ENCODE results near the gene KLHL3. TPM values are rescaled to one million over a fixed set of nuclear protein-coding genes. Genes with fewer than 3 reads are reported as not detected.

The KLHL3 gene
- total and polyA plus RNA-seq, 4 donors, result 1.0 to 14.2 (median 4.4) TPM

- H3K27ac ChIP-seq (ENCODE audit: low read depth in 1 of 2, low read length in 1 of 2), result no peak overlapping the region
- H3K9ac ChIP-seq (ENCODE audit: insufficient read depth in 1 of 2, low read length in 2 of 2), result no peak overlapping the region
- no peaks in the 10 kb centered on the region for H3K27me3 ChIP-seq (ENCODE audit: control insufficient read depth in 3 of 3, insufficient read depth in 3 of 3, low read length in 2 of 3)
- peaks cover 3 to 30% (median 17%) of the 10 kb centered on the region in 4 donors for H3K36me3 ChIP-seq (ENCODE audit: control insufficient read depth in 4 of 4, insufficient read depth in 4 of 4, low read length in 4 of 4)
- TF ChIP-seq CTCF (IDR thresholded peaks at IDR 0.05; ENCODE audit: control extremely low read depth, extremely low read depth), result no peak
- H3K9me3 ChIP-seq (ENCODE audit: control insufficient read depth in 4 of 4, insufficient read depth in 3 of 4, low read length in 3 of 4), result no peaks in the 10 kb centered on the region
- no peak for DNase-seq
- H3K4me3 ChIP-seq, result no peak overlapping the region
- no peak for ATAC-seq (ENCODE audit: insufficient read depth, low FRiP score)
- WGBS, 2 donors, result 97 to 98% methylated on average over 9 of the region's 9 CpGs
- peaks cover 0 to 6% (median 2%) of the 10 kb centered on the region in 5 donors for H3K4me1 ChIP-seq (ENCODE audit: control insufficient read depth in 5 of 5, insufficient read depth in 5 of 5, low read length in 5 of 5)
These were observed 102.0 kb downstream of the KLHL3 start for GRCh38 chr5:137633896-137634295.

- H3K4me1 ChIP-seq (ENCODE audit: control insufficient read depth in 5 of 5, insufficient read depth in 5 of 5, low read length in 5 of 5), result peaks cover 0 to 6% (median 2%) of the 10 kb centered on the region in 5 donors
- no peak overlapping the region for H3K27ac ChIP-seq (ENCODE audit: low read depth in 1 of 2, low read length in 1 of 2)
- WGBS, 2 donors, result 95 to 97% methylated on average over 3 of the region's 3 CpGs
- H3K4me3 ChIP-seq, result no peak overlapping the region
- no peaks in the 10 kb centered on the region for H3K9me3 ChIP-seq (ENCODE audit: control insufficient read depth in 4 of 4, insufficient read depth in 3 of 4, low read length in 3 of 4)
- H3K9ac ChIP-seq (ENCODE audit: insufficient read depth in 1 of 2, low read length in 2 of 2), result no peak overlapping the region
- H3K36me3 ChIP-seq (ENCODE audit: control insufficient read depth in 4 of 4, insufficient read depth in 4 of 4, low read length in 4 of 4), result peaks cover under 1 to 30% (median 11%) of the 10 kb centered on the region in 4 donors
- ATAC-seq (ENCODE audit: insufficient read depth, low FRiP score) (no peak), DNase-seq (no peak)
- no peaks in the 10 kb centered on the region for H3K27me3 ChIP-seq (ENCODE audit: control insufficient read depth in 3 of 3, insufficient read depth in 3 of 3, low read length in 2 of 3)
- no peak for TF ChIP-seq CTCF (IDR thresholded peaks at IDR 0.05; ENCODE audit: control extremely low read depth, extremely low read depth)
These were observed 103.2 kb downstream of the KLHL3 start for GRCh38 chr5:137632716-137633115.

GRCh38 chr5:137631453-137631852, 104.4 kb downstream of the KLHL3 start:
- Histone ChIP-seq H3K27ac (ENCODE audit: low read depth in 1 of 2, low read length in 1 of 2) (no peak overlapping the region), H3K9ac (ENCODE audit: insufficient read depth in 1 of 2, low read length in 2 of 2) (no peak overlapping the region), H3K36me3 (ENCODE audit: control insufficient read depth in 4 of 4, insufficient read depth in 4 of 4, low read length in 4 of 4) (peaks cover 0 to 20% (median 9%) of the 10 kb centered on the region in 4 donors), H3K9me3 (ENCODE audit: control insufficient read depth in 4 of 4, insufficient read depth in 3 of 4, low read length in 3 of 4) (no peaks in the 10 kb centered on the region), H3K27me3 (ENCODE audit: control insufficient read depth in 3 of 3, insufficient read depth in 3 of 3, low read length in 2 of 3) (no peaks in the 10 kb centered on the region), H3K4me1 (ENCODE audit: control insufficient read depth in 5 of 5, insufficient read depth in 5 of 5, low read length in 5 of 5) (peaks cover 0 to 6% (median 2%) of the 10 kb centered on the region in 5 donors), H3K4me3 (no peak overlapping the region)
- 85 to 93% methylated on average over 2 of the region's 2 CpGs for WGBS, 2 donors
- DNase-seq (no peak), ATAC-seq (ENCODE audit: insufficient read depth, low FRiP score) (no peak)
- TF ChIP-seq CTCF (IDR thresholded peaks at IDR 0.05; ENCODE audit: control extremely low read depth, extremely low read depth), result no peak

- no peak overlapping the region for H3K4me3 ChIP-seq
- H3K27me3 ChIP-seq (ENCODE audit: control insufficient read depth in 3 of 3, insufficient read depth in 3 of 3, low read length in 2 of 3), result no peaks in the 10 kb centered on the region
- TF ChIP-seq CTCF (IDR thresholded peaks at IDR 0.05; ENCODE audit: control extremely low read depth, extremely low read depth), result no peak
- DNase-seq, result no peak
- 63 to 75% methylated on average over 3 of the region's 3 CpGs for WGBS, 2 donors
- H3K9me3 ChIP-seq (ENCODE audit: control insufficient read depth in 4 of 4, insufficient read depth in 3 of 4, low read length in 3 of 4), result no peaks in the 10 kb centered on the region
- ATAC-seq (ENCODE audit: insufficient read depth, low FRiP score), result no peak
- peaks cover 0 to 18% (median 9%) of the 10 kb centered on the region in 4 donors for H3K36me3 ChIP-seq (ENCODE audit: control insufficient read depth in 4 of 4, insufficient read depth in 4 of 4, low read length in 4 of 4)
- no peak overlapping the region for H3K9ac ChIP-seq (ENCODE audit: insufficient read depth in 1 of 2, low read length in 2 of 2)
- H3K4me1 ChIP-seq (ENCODE audit: control insufficient read depth in 5 of 5, insufficient read depth in 5 of 5, low read length in 5 of 5), result peaks cover 0 to 6% (median 2%) of the 10 kb centered on the region in 5 donors
- H3K27ac ChIP-seq (ENCODE audit: low read depth in 1 of 2, low read length in 1 of 2), result no peak overlapping the region
These were observed 104.9 kb downstream of the KLHL3 start for GRCh38 chr5:137630972-137631370.

Measured in lung (tissue), 12 donors.